Adrenal gland (tissue), 12 donors: ENCODE data around the gene ADAMTSL5. TPM values are rescaled to one million over a fixed set of nuclear protein-coding genes. Genes with fewer than 3 reads are reported as not detected.

Source experiments
- DNase-seq, 7 donors: peaks; one replicate each; pipeline ENCODE4 v3.0.0-alpha.2; 2019 to 2020
- H3K27ac ChIP-seq, 5 donors: fragments of 200-600 bp; sonication (generic) in 4 of 5; 1 replicate in 3 of 5; 2 replicates in 2 of 5; pipeline versions ENCODE4 v1.5.1 to v1.8.0; 2016 to 2020; ENCODE audit warnings: mild to moderate bottlenecking in 1 of 5
- H3K27me3 ChIP-seq: fragments of 200-600 bp; 2 replicates; pipeline ENCODE4 v1.8.0; 2021
- H3K36me3 ChIP-seq, 2 donors: fragments of 200-600 bp; replicated peaks in 1 of 2; 1 replicate in 1 of 2; 2 replicates in 1 of 2; pipeline versions ENCODE4 v1.5.1 to v1.8.0; 2018 to 2022
- H3K4me1 ChIP-seq, 2 donors: fragments of 200-600 bp; replicated peaks in 1 of 2; 1 replicate in 1 of 2; 2 replicates in 1 of 2; pipeline versions ENCODE4 v1.5.1 to v1.8.0; 2018 to 2021
- H3K4me3 ChIP-seq, 4 donors: fragments of 200-600 bp; sonication (generic) in 3 of 4; one replicate each; pipeline ENCODE4 v1.5.1; 2016 to 2018
- H3K9me3 ChIP-seq, 3 donors: fragments of 200-600 bp; sonication (generic) in 1 of 3; replicated peaks in 1 of 3; 1 replicate in 2 of 3; 2 replicates in 1 of 3; pipeline versions ENCODE4 v1.5.1 to v1.8.0; 2016 to 2021
- POLR2A ChIP-seq, 2 donors: fragments of 450-650 bp; IDR thresholded peaks; one replicate each; pipeline ENCODE4 v1.6.1; 2017; ENCODE audit warnings: antibody characterized with exemption in 2 of 2, mild to moderate bottlenecking in 2 of 2, moderate library complexity in 1 of 2
- WGBS, 4 donors: extraction: QIAGEN DNeasy Blood & Tissue Kit in 2 of 4; methylation state at CpG; one replicate each; pipeline versions ENCODE4 v1.1.5 to v1.1.7; 2013 to 2017; 5-methylcytosine and 5-hydroxymethylcytosine counted together
- intact Hi-C, 2 donors: fragments of 100-400 bp; cut with DNase I; formaldehyde crosslinking; loops; one replicate each; pipeline versions ENCODE4 v1.14.1 to v1.15.0; 2022 to 2023
- polyA plus RNA-seq, 3 donors: library from polyadenylated mRNA; stranded (reverse); fragments of 200-250 nt in 2 of 3; fragments of 350-450 nt in 1 of 3; fragmentation: Illumina TruSeq in 1 of 3; extraction: RNeasy Lipid Tissue Mini Kit (QIAGEN cat#74804) in 1 of 3; gene quantifications; one replicate each; pipeline ENCODE4 v1.2.3, GENCODE V29; 2013 to 2014
- total RNA-seq, 9 donors: library from RNA; depleted of rRNA in 4 of 9; stranded (reverse); fragments of >200 nt in 4 of 9; fragments of 120-200 nt in 1 of 9; fragmentation: NEBNext Ultra II Directional in 1 of 9; extraction: Animal tissue kit (Norgen Biotek cat#: 25700) in 1 of 9; gene quantifications; one replicate each; pipeline versions ENCODE4 v1.1.0 to v1.2.4, GENCODE V29; 2013 to 2023
- TF ChIP-seq, protein P1 (sequence below), 6 experiments: fragments of 450-650 bp in 4 of 6; fragments of 200-600 bp in 2 of 6; sonication (generic) in 1 of 6; IDR thresholded peaks; 1 replicate in 5 of 6; 2 replicates in 1 of 6; pipeline versions ENCODE4 v1.5.1 to v1.8.0; 2016 to 2021; ENCODE audit warnings: antibody characterized with exemption in 6 of 6, mild to moderate bottlenecking in 2 of 6, moderate library complexity in 1 of 6
- donor health status: healthy with polysubstance abuse.
- donor health status: Bipolar disorder and iron deficiency.
- donor health status: DM: yes; HTN: yes; CAD: no.
- donor health status: DM: no; HTN: no; CAD: no.
- donor health status: DM: no; HTN: no; CAD: no.
- donor health status: DM: yes; HTN: yes; CAD: no.

The ADAMTSL5 gene
- total and polyA plus RNA-seq, 12 donors, result 0.61 to 8.8 (median 1.8) TPM

DNA sequence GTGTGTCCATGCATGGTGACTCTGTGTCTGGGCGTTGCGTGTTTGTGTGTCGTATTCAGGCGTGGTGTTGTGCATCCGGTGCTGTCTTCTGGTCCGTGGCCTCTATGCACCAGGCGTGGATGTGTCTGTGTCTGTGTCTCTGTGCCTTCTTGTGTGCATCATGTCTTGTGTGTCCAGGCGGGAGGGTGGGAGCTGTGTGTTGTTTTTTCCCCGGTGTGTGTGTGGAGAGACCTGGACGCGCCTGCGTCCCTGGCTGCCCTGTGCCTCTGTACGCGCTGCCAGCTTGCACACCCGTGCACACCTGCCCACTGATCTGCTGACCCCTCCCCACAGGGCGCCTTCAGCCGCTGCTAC is 12.1 kb upstream of the ADAMTSL5 start:
- Histone ChIP-seq H3K9me3 (no peaks in the 10 kb centered on the region), H3K4me1 (no peaks in the 10 kb centered on the region), H3K27ac (no peak overlapping the region), H3K36me3 (no peaks in the 10 kb centered on the region), H3K4me3 (no peak overlapping the region), H3K27me3 (peaks cover 51% of the 10 kb centered on the region)
- intact Hi-C loops, result no loop called here
- TF ChIP-seq, protein P1, sequence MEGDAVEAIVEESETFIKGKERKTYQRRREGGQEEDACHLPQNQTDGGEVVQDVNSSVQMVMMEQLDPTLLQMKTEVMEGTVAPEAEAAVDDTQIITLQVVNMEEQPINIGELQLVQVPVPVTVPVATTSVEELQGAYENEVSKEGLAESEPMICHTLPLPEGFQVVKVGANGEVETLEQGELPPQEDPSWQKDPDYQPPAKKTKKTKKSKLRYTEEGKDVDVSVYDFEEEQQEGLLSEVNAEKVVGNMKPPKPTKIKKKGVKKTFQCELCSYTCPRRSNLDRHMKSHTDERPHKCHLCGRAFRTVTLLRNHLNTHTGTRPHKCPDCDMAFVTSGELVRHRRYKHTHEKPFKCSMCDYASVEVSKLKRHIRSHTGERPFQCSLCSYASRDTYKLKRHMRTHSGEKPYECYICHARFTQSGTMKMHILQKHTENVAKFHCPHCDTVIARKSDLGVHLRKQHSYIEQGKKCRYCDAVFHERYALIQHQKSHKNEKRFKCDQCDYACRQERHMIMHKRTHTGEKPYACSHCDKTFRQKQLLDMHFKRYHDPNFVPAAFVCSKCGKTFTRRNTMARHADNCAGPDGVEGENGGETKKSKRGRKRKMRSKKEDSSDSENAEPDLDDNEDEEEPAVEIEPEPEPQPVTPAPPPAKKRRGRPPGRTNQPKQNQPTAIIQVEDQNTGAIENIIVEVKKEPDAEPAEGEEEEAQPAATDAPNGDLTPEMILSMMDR (IDR thresholded peaks at IDR 0.05), result no peak
- 61 to 84% (median 63%) methylated on average over 6 to 17 of the region's 17 CpGs for WGBS, 4 donors
- DNase-seq, result no peak

DNA sequence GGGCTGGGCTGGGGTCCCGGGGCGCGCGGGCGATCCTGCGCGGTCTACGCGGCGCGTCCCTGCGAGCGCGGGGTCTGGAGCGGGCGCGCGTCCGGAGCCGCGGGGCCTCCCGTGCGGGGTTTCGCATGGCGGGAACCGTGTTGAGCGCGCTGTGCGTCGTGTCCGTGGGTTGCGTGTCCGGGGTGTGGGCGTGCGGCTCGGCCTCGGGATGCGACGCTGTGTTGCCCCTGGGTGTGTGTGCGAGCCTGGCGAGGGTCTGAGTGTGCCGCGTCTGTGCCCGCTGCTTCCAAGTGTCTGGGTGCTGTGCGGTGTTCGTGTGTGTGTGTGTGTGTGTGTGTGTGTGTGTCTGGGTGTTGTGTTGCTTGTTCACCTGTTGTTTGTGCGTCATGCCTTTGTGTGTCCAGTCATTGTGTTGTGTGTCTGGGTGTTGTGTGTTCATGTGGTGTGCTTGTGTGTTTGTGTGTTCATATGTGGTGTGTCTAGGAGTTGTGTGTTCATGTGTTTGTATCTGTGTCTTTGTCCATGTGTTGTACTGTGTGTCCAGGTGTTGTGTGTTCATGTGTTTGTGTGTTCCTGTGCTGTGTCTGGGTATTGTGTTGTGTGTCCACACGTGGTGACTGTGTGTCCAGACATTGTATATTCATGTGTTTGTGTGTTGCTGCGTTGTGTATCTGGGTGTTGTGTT is 11.6 kb upstream of the ADAMTSL5 start:
- Histone ChIP-seq H3K9me3 (no peaks in the 10 kb centered on the region), H3K36me3 (no peaks in the 10 kb centered on the region), H3K4me3 (peak overlapping the region in 1 of 4 donors; percentile 23), H3K4me1 (no peaks in the 10 kb centered on the region), H3K27me3 (peaks cover 51% of the 10 kb centered on the region), H3K27ac (no peak overlapping the region)
- DNase-seq, result no peak
- intact Hi-C loops, result no loop called here
- 6 to 63% (median 29%) methylated on average over 2 to 49 of the region's 49 CpGs for WGBS, 4 donors
- no peak for TF ChIP-seq POLR2A (IDR thresholded peaks at IDR 0.05)
- TF ChIP-seq, protein P1 (IDR thresholded peaks at IDR 0.05), result no peak

DNA sequence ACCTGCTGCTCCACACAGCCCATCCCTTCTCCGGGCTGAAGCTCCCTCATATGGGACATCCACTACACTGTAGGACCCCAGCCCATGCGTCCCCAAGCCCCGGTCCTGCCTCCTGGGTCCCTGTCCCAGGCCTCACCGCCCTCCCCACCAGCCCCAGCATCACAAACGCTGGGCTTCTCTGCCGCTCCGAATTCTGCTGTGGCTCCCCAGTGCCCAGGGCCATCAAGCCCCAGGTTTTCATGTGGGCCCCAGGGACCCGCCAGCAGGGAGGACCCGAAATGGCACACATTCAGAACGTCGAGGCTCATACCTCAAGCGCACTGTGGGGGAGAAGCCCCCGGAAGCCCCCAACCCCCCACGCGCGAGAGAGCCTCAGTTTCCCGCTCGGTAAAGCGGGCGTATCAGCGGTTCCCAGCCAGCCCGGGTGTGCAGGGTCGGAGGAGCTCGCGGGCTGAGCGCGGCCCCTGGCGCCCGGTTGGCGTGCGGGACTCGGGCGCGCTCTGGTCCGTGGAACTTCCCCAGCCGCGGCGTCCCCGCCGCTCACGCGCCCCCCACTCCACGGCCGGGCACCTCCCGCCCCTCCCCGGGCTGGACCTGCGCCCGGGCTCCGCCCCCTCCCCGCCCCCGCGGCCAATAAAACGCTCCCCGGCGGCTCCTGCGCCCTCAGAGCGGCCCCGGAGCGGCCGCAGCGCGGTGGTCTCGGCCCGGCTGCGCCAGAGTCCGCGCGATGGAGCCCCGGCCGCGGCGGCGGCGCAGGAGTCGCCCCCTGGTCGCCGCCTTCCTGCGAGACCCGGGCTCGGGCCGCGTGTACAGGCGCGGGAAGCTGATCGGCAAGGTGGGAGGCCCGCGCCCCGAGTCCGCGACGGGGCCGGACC is 10.8 kb upstream of the ADAMTSL5 start, which contains the start of gene PLK5:
PLK5 (plus strand) TSS at position 666 of the 875 bp plus-strand sequence. CDS start 2,920 bp downstream, outside the sequence.
- Histone ChIP-seq H3K27ac (no peak within 1 kb of the TSS), H3K4me1 (no peaks in the 10 kb centered on the region), H3K4me3 (peak within 1 kb of the TSS in 1 of 4 donors; percentile 23), H3K9me3 (no peaks in the 10 kb centered on the region), H3K27me3 (peaks cover 45% of the 10 kb centered on the region), H3K36me3 (no peaks in the 10 kb centered on the region)
- no peak for TF ChIP-seq POLR2A (IDR thresholded peaks at IDR 0.05)
- TF ChIP-seq, protein P1 (IDR thresholded peaks at IDR 0.05), result no peak
- no peak for DNase-seq
- 8 to 35% (median 12%) methylated on average over 19 to 92 of the region's 92 CpGs for WGBS, 4 donors
- intact Hi-C loops, result no loop called here

DNA sequence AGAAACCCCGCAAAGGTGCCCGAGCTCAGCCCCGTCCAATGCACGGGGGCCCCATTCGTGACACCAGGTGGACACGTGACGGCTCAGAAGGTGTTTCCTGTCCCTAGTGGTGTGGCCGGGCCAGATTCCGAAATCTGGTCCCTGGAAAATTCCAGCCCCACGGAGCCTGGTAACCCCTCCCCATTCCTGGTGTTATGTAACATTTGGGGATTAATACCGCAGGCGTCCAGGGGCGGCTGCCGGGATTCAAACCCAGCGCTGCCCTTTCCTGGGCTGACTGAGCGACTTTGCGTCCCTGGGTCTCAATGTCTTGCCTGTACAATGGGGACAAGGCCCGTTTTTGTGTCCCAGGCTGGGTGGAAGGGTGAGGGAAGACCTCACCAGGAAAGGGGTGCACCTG is 10.0 kb upstream of the ADAMTSL5 start:
- no peak for TF ChIP-seq POLR2A (IDR thresholded peaks at IDR 0.05)
- TF ChIP-seq, protein P1 (IDR thresholded peaks at IDR 0.05), result no peak
- WGBS, 4 donors, result 70 to 86% (median 79%) methylated on average over 6 to 18 of the region's 18 CpGs
- no peak for DNase-seq
- intact Hi-C loops, result no loop called here
- Histone ChIP-seq H3K9me3 (no peaks in the 10 kb centered on the region), H3K27me3 (peaks cover 43% of the 10 kb centered on the region), H3K4me1 (no peaks in the 10 kb centered on the region), H3K27ac (no peak overlapping the region), H3K36me3 (no peaks in the 10 kb centered on the region), H3K4me3 (no peak overlapping the region)
